Activated naive CD4-positive, alpha-beta T cell treated with anti-CD3 and anti-CD28 coated beads, Interleukin-2, amount 50 U/mL, for 24 hours (primary cell): Measurements from ENCODE around the gene C16orf74.

Source experiments
- H3K27ac Mint-ChIP-seq: one replicate; pipeline ENCODE4 v1.8.0; 2021; ENCODE audit warnings: mild to moderate bottlenecking, mixed read lengths
- H3K27me3 Mint-ChIP-seq: one replicate; pipeline ENCODE4 v1.8.0; 2021; ENCODE audit warnings: mixed read lengths
- H3K36me3 Mint-ChIP-seq: one replicate; pipeline ENCODE4 v1.8.0; 2021; ENCODE audit warnings: mixed read lengths
- H3K4me1 Mint-ChIP-seq: one replicate; pipeline ENCODE4 v1.8.0; 2021; ENCODE audit warnings: mixed read lengths
- H3K4me3 Mint-ChIP-seq: one replicate; pipeline ENCODE4 v1.8.0; 2021; ENCODE audit warnings: mild to moderate bottlenecking, mixed read lengths
- H3K9me3 Mint-ChIP-seq: one replicate; pipeline ENCODE4 v1.8.0; 2021; ENCODE audit warnings: mixed read lengths

The C16orf74 gene

DNA sequence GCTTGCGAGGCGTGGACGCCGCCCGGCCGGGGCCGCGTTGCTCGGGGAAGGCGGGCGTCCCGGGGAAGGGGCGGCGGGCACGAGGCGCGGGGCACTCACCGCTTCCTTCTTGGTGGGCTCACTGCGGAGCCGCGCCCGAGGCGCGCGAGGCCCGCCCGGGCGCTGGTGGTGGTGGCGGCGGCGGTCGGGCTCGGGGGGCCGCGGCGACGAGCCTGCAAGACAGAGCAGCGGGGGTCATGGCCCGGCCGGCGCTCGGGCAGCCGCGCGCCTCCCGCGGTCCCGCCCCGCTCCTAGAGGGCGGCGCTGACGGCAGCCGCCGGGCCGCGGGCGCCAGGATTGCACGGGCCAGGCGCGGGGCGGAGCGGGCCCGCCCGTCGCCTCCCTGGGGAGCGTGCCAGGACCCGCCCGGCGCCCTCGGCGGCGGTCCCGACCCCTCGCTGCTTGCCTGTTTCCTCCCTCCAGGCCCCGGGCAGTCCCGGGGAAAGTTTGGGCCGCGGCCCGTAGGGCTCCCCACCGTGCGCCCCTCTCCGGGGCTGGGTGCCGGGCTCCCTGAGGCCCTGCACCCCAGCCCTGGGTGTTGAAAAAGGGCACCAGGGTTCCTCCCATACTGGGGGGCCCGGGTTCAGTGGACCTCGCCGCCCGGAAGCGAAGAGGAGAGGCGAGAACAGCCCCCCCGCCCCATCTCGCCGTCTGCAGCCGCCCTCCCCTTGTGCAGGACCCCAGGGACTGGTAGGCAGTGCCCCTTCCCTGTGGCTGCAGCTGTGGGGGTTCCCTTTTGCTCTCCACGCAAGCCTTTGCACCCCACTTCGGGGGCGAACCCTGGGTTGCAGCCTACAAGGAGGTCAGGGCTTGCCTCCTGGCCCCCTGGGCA is at the start of gene C16orf74:
C16orf74 (minus strand) TSS at position 270 of the 871 bp plus-strand sequence. CDS start 15,879 bp downstream, outside the sequence.
- no peak within 1 kb of the TSS for H3K27ac Mint-ChIP-seq
- H3K9me3 Mint-ChIP-seq: no peaks in the 10 kb centered on the region
- H3K36me3 Mint-ChIP-seq: no peaks in the 10 kb centered on the region
- H3K4me1 Mint-ChIP-seq: peaks cover 10% of the 10 kb centered on the region
- peaks cover 16% of the 10 kb centered on the region for H3K27me3 Mint-ChIP-seq
- H3K4me3 Mint-ChIP-seq: peak within 1 kb of the TSS; percentile 82

DNA sequence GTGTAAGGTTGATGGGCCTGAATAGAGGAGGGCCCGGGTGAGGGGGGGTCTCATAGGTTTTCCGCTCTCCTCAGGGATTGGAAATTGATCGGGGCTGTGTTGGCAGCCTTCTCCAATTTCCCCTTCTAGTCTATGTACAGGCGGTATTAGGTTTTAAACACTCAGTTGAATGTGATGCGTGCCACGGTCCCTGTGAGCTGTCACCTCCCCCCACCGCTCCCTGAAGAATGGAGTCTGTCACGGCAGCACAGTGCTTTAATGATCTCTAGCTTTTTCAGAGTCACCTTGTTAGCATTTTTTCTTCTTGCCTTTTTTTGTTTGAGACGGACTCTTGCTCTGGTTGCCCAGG is 49.4 kb upstream of the C16orf74 start:
- Mint-ChIP-seq H3K9me3 (no peaks in the 10 kb centered on the region), H3K4me1 (peaks cover 58% of the 10 kb centered on the region), H3K4me3 (peak overlapping the region; percentile 89), H3K27ac (peak overlapping the region; percentile 95), H3K27me3 (no peaks in the 10 kb centered on the region), H3K36me3 (peaks cover 25% of the 10 kb centered on the region)

- H3K27ac Mint-ChIP-seq: peak within 1 kb of the TSS; percentile 97
- H3K27me3 Mint-ChIP-seq: no peaks in the 10 kb centered on the region
- peaks cover 22% of the 10 kb centered on the region for H3K36me3 Mint-ChIP-seq
- no peaks in the 10 kb centered on the region for H3K9me3 Mint-ChIP-seq
- H3K4me1 Mint-ChIP-seq: peaks cover 63% of the 10 kb centered on the region
- peak within 1 kb of the TSS; percentile 91 for H3K4me3 Mint-ChIP-seq
These were observed 48.8 kb upstream of the C16orf74 start, which contains the start of the genes COX4I1 and EMC8 for GRCh38 chr16:85799497-85800320. Gene COX4I1, plus strand, starts transcription at chr16:85799695. Its CDS starts 1,511 bp downstream, at chr16:85801206. Gene EMC8, minus strand, starts transcription at chr16:85799544. Its CDS starts 249 bp downstream, at chr16:85799295.

GRCh38 chr16:85798901-85799496 is 48.1 kb upstream of the C16orf74 start:
- Mint-ChIP-seq H3K36me3 (peaks cover 21% of the 10 kb centered on the region), H3K27ac (peak overlapping the region; percentile 97), H3K4me3 (peak overlapping the region; percentile 91), H3K27me3 (no peaks in the 10 kb centered on the region), H3K4me1 (peaks cover 65% of the 10 kb centered on the region), H3K9me3 (no peaks in the 10 kb centered on the region)

GRCh38 chr16:85798283-85798776 is 47.4 kb upstream of the C16orf74 start:
- peaks cover 67% of the 10 kb centered on the region for H3K4me1 Mint-ChIP-seq
- peaks cover 20% of the 10 kb centered on the region for H3K36me3 Mint-ChIP-seq
- H3K9me3 Mint-ChIP-seq: no peaks in the 10 kb centered on the region
- H3K4me3 Mint-ChIP-seq: peak overlapping the region; percentile 86
- no peaks in the 10 kb centered on the region for H3K27me3 Mint-ChIP-seq
- H3K27ac Mint-ChIP-seq: peak overlapping the region; percentile 72

DNA sequence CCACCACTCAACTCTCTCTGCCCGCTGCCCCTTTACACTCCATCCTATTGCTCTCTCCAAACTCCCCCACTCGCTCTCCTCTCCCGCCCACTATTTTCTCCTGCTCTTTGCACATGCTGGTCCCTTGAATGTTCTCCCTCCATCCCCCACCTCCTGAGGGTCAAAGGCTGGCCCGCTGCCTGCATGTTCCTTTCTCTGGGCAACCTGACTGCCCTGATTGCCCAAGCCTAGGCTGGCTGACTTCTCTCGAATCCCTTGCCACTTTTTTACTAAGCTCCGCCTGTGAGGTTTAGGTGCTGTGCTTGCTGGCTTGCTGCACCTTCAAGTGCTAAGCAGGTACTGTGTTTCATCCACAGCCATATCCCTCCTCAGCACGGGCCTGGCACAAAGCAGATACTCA is 45.7 kb upstream of the C16orf74 start:
- Mint-ChIP-seq H3K4me1 (peaks cover 67% of the 10 kb centered on the region), H3K9me3 (no peaks in the 10 kb centered on the region), H3K36me3 (peaks cover 25% of the 10 kb centered on the region), H3K27ac (peak overlapping the region; percentile 70), H3K27me3 (no peaks in the 10 kb centered on the region), H3K4me3 (peak overlapping the region; percentile 23)

DNA sequence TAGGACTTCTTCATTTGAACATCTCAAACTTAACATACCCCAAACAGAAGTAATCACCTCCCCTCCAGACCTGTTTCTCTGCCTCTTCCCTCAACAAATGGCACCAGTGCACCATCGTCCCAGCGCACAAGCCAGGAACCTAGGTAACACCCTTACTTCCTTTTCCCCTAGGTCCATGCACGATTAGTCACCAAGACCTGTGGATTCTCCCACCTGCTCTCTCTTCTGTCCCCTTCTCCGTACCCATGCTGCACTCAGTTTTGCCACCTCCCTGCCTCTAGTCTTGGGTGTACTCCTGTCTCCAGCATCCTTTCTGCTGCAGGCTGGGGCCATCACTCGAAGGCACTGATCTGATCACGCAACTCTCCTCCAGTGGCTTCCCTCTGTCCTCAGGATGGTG is 45.3 kb upstream of the C16orf74 start:
- peaks cover 28% of the 10 kb centered on the region for H3K36me3 Mint-ChIP-seq
- H3K4me3 Mint-ChIP-seq: peak overlapping the region; percentile 23
- H3K9me3 Mint-ChIP-seq: no peaks in the 10 kb centered on the region
- no peaks in the 10 kb centered on the region for H3K27me3 Mint-ChIP-seq
- H3K27ac Mint-ChIP-seq: peak overlapping the region; percentile 70
- H3K4me1 Mint-ChIP-seq: peaks cover 67% of the 10 kb centered on the region

GRCh38 chr16:85794696-85795095 is 43.8 kb upstream of the C16orf74 start:
- H3K36me3 Mint-ChIP-seq: peaks cover 30% of the 10 kb centered on the region
- H3K27me3 Mint-ChIP-seq: no peaks in the 10 kb centered on the region
- no peaks in the 10 kb centered on the region for H3K9me3 Mint-ChIP-seq
- H3K27ac Mint-ChIP-seq: no peak overlapping the region
- no peak overlapping the region for H3K4me3 Mint-ChIP-seq
- peaks cover 67% of the 10 kb centered on the region for H3K4me1 Mint-ChIP-seq

DNA sequence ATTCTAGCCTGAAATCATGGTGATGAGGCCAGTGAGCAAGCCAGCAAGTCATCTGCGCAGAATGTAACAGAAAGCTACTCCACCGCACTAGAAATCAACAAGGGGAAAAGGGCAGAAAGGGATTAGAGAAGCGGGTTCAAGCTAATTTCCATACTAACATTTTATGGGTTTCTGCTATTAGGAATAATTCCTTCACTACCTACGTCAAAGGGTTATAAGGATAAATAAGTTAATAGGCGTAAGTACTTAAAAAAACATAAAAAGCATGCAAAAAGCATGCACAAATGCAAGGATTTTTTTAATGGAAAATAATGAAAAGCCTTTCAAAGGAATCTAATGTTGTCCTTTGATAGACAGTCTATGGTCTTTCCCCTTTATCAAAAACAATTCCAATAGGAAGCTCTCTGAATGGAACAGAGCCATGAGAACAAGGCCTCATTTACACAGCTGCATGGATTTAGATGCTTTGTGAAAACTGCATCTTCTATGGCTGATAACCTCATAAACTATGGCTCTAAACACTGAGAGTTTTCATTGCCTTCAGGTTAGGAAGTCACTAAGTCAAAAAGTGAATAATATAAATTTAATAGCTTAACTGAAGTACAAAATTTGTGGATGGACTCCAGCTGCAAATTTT is 42.9 kb upstream of the C16orf74 start:
- no peak overlapping the region for H3K4me3 Mint-ChIP-seq
- peaks cover 32% of the 10 kb centered on the region for H3K36me3 Mint-ChIP-seq
- H3K4me1 Mint-ChIP-seq: peaks cover 76% of the 10 kb centered on the region
- no peaks in the 10 kb centered on the region for H3K9me3 Mint-ChIP-seq
- H3K27ac Mint-ChIP-seq: no peak overlapping the region
- no peaks in the 10 kb centered on the region for H3K27me3 Mint-ChIP-seq

- peak overlapping the region; percentile 55 for H3K27ac Mint-ChIP-seq
- H3K4me1 Mint-ChIP-seq: peaks cover 60% of the 10 kb centered on the region
- H3K36me3 Mint-ChIP-seq: peaks cover 26% of the 10 kb centered on the region
- H3K9me3 Mint-ChIP-seq: no peaks in the 10 kb centered on the region
- H3K4me3 Mint-ChIP-seq: peak overlapping the region; percentile 40
- H3K27me3 Mint-ChIP-seq: no peaks in the 10 kb centered on the region
These were observed 38.9 kb upstream of the C16orf74 start for GRCh38 chr16:85789773-85790172.

- Mint-ChIP-seq H3K4me3 (no peak overlapping the region), H3K4me1 (peaks cover 54% of the 10 kb centered on the region), H3K36me3 (peaks cover 26% of the 10 kb centered on the region), H3K9me3 (no peaks in the 10 kb centered on the region), H3K27me3 (no peaks in the 10 kb centered on the region), H3K27ac (no peak overlapping the region)
These were observed 37.9 kb upstream of the C16orf74 start for GRCh38 chr16:85788819-85789218.

- no peaks in the 10 kb centered on the region for H3K9me3 Mint-ChIP-seq
- peaks cover 8% of the 10 kb centered on the region for H3K36me3 Mint-ChIP-seq
- no peak overlapping the region for H3K27ac Mint-ChIP-seq
- no peaks in the 10 kb centered on the region for H3K27me3 Mint-ChIP-seq
- H3K4me3 Mint-ChIP-seq: no peak overlapping the region
- peaks cover 34% of the 10 kb centered on the region for H3K4me1 Mint-ChIP-seq
These were observed 35.0 kb upstream of the C16orf74 start for GRCh38 chr16:85785927-85786326.

DNA sequence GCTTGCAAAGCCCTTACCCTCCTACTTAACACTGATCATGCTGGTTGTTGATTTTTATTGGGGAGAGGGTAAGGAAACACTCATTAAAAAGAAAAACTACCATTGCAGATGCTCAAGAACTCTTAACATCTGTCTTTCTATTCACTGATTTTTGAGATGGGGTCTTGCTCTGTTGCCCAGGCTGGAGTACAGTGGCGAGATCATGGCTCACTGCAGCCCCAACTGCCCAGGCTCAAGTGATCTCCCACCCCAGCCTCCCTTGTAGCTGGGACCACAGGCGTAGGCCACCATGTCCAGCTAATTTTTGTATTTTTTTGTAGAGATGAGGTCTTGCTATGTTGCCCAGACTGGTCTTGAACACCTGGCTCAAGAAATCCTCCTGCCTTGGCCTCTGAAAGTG is 33.9 kb upstream of the C16orf74 start:
- H3K27ac Mint-ChIP-seq: no peak overlapping the region
- no peaks in the 10 kb centered on the region for H3K9me3 Mint-ChIP-seq
- peaks cover 24% of the 10 kb centered on the region for H3K4me1 Mint-ChIP-seq
- peaks cover 13% of the 10 kb centered on the region for H3K36me3 Mint-ChIP-seq
- no peaks in the 10 kb centered on the region for H3K27me3 Mint-ChIP-seq
- no peak overlapping the region for H3K4me3 Mint-ChIP-seq

DNA sequence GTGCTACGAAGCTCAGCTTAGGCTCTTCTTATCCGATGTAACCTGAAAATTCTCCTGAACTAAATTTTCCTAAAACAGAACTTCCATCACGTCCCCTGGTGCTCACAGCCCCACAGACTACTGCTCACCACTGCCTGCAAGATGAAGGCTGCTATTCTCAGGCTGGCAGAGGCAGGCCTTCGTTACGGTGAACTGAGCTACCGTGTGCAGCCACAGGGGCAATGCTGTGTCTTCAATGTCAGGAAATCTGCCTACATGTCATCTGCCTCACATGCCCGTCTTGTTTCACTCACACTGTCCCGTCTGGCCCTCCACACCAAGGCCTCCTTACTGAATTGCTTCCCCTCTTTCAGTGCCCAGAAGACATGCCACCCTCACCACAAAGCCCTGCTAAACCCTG is 32.5 kb upstream of the C16orf74 start:
- H3K36me3 Mint-ChIP-seq: peaks cover 14% of the 10 kb centered on the region
- H3K4me1 Mint-ChIP-seq: peaks cover 11% of the 10 kb centered on the region
- peak overlapping the region; percentile 61 for H3K27ac Mint-ChIP-seq
- H3K4me3 Mint-ChIP-seq: no peak overlapping the region
- no peaks in the 10 kb centered on the region for H3K9me3 Mint-ChIP-seq
- no peaks in the 10 kb centered on the region for H3K27me3 Mint-ChIP-seq

- Mint-ChIP-seq H3K27me3 (no peaks in the 10 kb centered on the region), H3K36me3 (peaks cover 14% of the 10 kb centered on the region), H3K27ac (no peak overlapping the region), H3K4me3 (no peak overlapping the region), H3K9me3 (no peaks in the 10 kb centered on the region), H3K4me1 (peaks cover 7% of the 10 kb centered on the region)
These were observed 31.6 kb upstream of the C16orf74 start for GRCh38 chr16:85782451-85782850.
